Dedifferentiated amniotic fluid mesenchymal stem cell (primary cell): ENCODE results near the gene CNTN3.

Experiments
- DNase-seq: peaks from one replicate; pipeline ENCODE4 v3.0.0-alpha.2; 2016; ENCODE audit errors: extremely low spot score

CNTN3 gene

GRCh38 chr3:74614107-74614967 is at the start of gene CNTN3:
TSS of gene CNTN3 (minus strand) at chr3:74614659. CDS start at chr3:74521112, 93,547 bp downstream.
- DNase-seq = no peak

GRCh38 chr3:74663178-74663577 is 48.7 kb upstream of the CNTN3 start:
- no peak for DNase-seq

GRCh38 chr3:74661672-74662071 is 47.2 kb upstream of the CNTN3 start:
- DNase-seq = no peak

- DNase-seq = no peak
Measured at GRCh38 chr3:74651885-74652284, 37.4 kb upstream of the CNTN3 start.

GRCh38 chr3:74651292-74651691 is 36.8 kb upstream of the CNTN3 start:
- no peak for DNase-seq

- no peak for DNase-seq
Measured at GRCh38 chr3:74648107-74648506, 33.6 kb upstream of the CNTN3 start.

GRCh38 chr3:74646094-74646493 is 31.6 kb upstream of the CNTN3 start:
- DNase-seq = no peak

GRCh38 chr3:74643636-74644035 is 29.2 kb upstream of the CNTN3 start:
- DNase-seq = no peak

- no peak for DNase-seq
Measured at GRCh38 chr3:74642876-74643275, 28.4 kb upstream of the CNTN3 start.

GRCh38 chr3:74640211-74640610 is 25.8 kb upstream of the CNTN3 start:
- no peak for DNase-seq

GRCh38 chr3:74639681-74640080 is 25.2 kb upstream of the CNTN3 start:
- DNase-seq = no peak

- no peak for DNase-seq
Measured at GRCh38 chr3:74636981-74637380, 22.5 kb upstream of the CNTN3 start.

- DNase-seq = no peak
Measured at GRCh38 chr3:74633021-74633420, 18.6 kb upstream of the CNTN3 start.

- no peak for DNase-seq
Measured at GRCh38 chr3:74631351-74632140, 17.1 kb upstream of the CNTN3 start.

GRCh38 chr3:74630602-74631001 is 16.1 kb upstream of the CNTN3 start:
- no peak for DNase-seq

- DNase-seq = no peak
Measured at GRCh38 chr3:74626011-74626410, 11.6 kb upstream of the CNTN3 start.

GRCh38 chr3:74624301-74624700 is 9.8 kb upstream of the CNTN3 start:
- DNase-seq = no peak

GRCh38 chr3:74623261-74623836 is 8.9 kb upstream of the CNTN3 start:
- no peak for DNase-seq

GRCh38 chr3:74621581-74621980 is 7.1 kb upstream of the CNTN3 start:
- no peak for DNase-seq

GRCh38 chr3:74617776-74618175 is 3.3 kb upstream of the CNTN3 start:
- no peak for DNase-seq

GRCh38 chr3:74613521-74614106 is 845 bp downstream of the CNTN3 start:
- DNase-seq = no peak

- no peak for DNase-seq
Measured at GRCh38 chr3:74613060-74613459, 1.4 kb downstream of the CNTN3 start.
